SU-DHL-6 (cell line): ENCODE data around the gene LBX1.

Source experiments
- H2AFZ ChIP-seq: fragments of 200-600 bp; sonication (generic); 2 replicates; pipeline ENCODE4 v1.6.1; 2014; ENCODE audit warnings: low read depth, mild to moderate bottlenecking, moderate library complexity, mixed read lengths, antibody characterized with exemption, low read length; ENCODE audit not compliant: severe bottlenecking
- H3F3A ChIP-seq: fragments of 200-600 bp; shearing (Covaris generic); 2 replicates; pipeline ENCODE4 v1.6.0; 2016; ENCODE audit warnings: antibody characterized with exemption, mild to moderate bottlenecking; ENCODE audit not compliant: insufficient read depth
- H3K27ac ChIP-seq: fragments of 200-600 bp; sonication (generic); 2 replicates; pipeline ENCODE4 v1.5.1; 2016; ENCODE audit warnings: low read depth, mild to moderate bottlenecking, low read length, moderate library complexity, mixed read lengths
- H3K27me3 ChIP-seq: fragments of 200-600 bp; sonication (generic), shearing (Covaris generic); 2 replicates; pipeline ENCODE4 v1.6.0; 2014; ENCODE audit warnings: mild to moderate bottlenecking, low read length
- H3K36me3 ChIP-seq: fragments of 200-600 bp; sonication (generic); 2 replicates; pipeline ENCODE4 v1.6.1; 2014; ENCODE audit warnings: mild to moderate bottlenecking, low read length, mixed read lengths
- H3K4me2 ChIP-seq: fragments of 300-600, 200-600 bp; shearing (Covaris generic), sonication (generic); 2 replicates; pipeline ENCODE4 v1.6.0; 2014; ENCODE audit warnings: low read length, low read depth, mild to moderate bottlenecking; ENCODE audit not compliant: poor library complexity, severe bottlenecking
- H3K4me3 ChIP-seq: fragments of 200-600 bp; sonication (generic); 2 replicates; pipeline ENCODE4 v1.5.1; 2014; ENCODE audit warnings: antibody characterized with exemption, low read length, mild to moderate bottlenecking, mixed read lengths; ENCODE audit not compliant: insufficient read depth, poor library complexity, severe bottlenecking
- H3K79me2 ChIP-seq: fragments of 200-600 bp; sonication (generic); 2 replicates; pipeline ENCODE4 v1.6.1; 2014; ENCODE audit warnings: mild to moderate bottlenecking, low read length, moderate library complexity; ENCODE audit not compliant: insufficient read depth
- H3K9ac ChIP-seq: fragments of 200-600 bp; sonication (generic); 2 replicates; pipeline ENCODE4 v1.7.0; 2014; ENCODE audit warnings: mild to moderate bottlenecking, low read length
- H3K9me2 ChIP-seq: fragments of 200-600 bp; sonication (generic); replicated peaks from 2 replicates; pipeline ENCODE4 v1.6.1; 2014; ENCODE audit warnings: low read length; ENCODE audit not compliant: insufficient read depth
- H3K9me3 ChIP-seq: fragments of 200-600 bp; sonication (generic); 2 replicates; pipeline ENCODE4 v1.6.1; 2014; ENCODE audit warnings: low read length, mixed read lengths; ENCODE audit not compliant: insufficient read depth
- H4K20me1 ChIP-seq: fragments of 200-600 bp; sonication (generic); 2 replicates; pipeline ENCODE4 v1.6.1; 2014; ENCODE audit warnings: low read depth, mild to moderate bottlenecking, antibody characterized with exemption, low read length, moderate library complexity, mixed read lengths
- CTCF ChIP-seq: fragments of 200-600 bp; sonication (generic); IDR thresholded peaks from one replicate; pipeline ENCODE4 v1.5.1; 2017; ENCODE audit warnings: antibody characterized with exemption, mild to moderate bottlenecking, low read length, moderate library complexity; ENCODE audit not compliant: insufficient read depth, poor library complexity, severe bottlenecking
- EZH2phosphoT487 ChIP-seq: fragments of 200-600 bp; sonication (generic), shearing (Covaris generic); conservative IDR thresholded peaks from 2 replicates; pipeline ENCODE4 v1.6.1; 2018; ENCODE audit warnings: mild to moderate bottlenecking, antibody characterized with exemption, low read length, moderate library complexity, mixed read lengths

The LBX1 gene

GRCh38 chr10:101262147-101262546, 32.9 kb upstream of the LBX1 start:
- Histone ChIP-seq H3K79me2 (no peaks in the 10 kb centered on the region), H3K9me2 (no peaks in the 10 kb centered on the region), H3K4me2 (no peak overlapping the region)

GRCh38 chr10:101261702-101262101, 32.4 kb upstream of the LBX1 start:
- no peak overlapping the region for H2AFZ ChIP-seq
- no peak for TF ChIP-seq EZH2phosphoT487
- TF ChIP-seq CTCF = no peak
- no peak overlapping the region for H3K27ac ChIP-seq
- no peak overlapping the region for H3K9ac ChIP-seq
- no peak overlapping the region for H3K4me3 ChIP-seq
- no peak overlapping the region for H3K4me2 ChIP-seq
- no peaks in the 10 kb centered on the region for H3K79me2 ChIP-seq
- H4K20me1 ChIP-seq = no peaks in the 10 kb centered on the region
- no peaks in the 10 kb centered on the region; the same call in 1 of the 2 replicates for H3K9me3 ChIP-seq
- H3F3A ChIP-seq = no peaks in the 10 kb centered on the region
- H3K9me2 ChIP-seq = no peaks in the 10 kb centered on the region
- H3K27me3 ChIP-seq = no peaks in the 10 kb centered on the region
- no peaks in the 10 kb centered on the region for H3K36me3 ChIP-seq

More at GRCh38 chr10:101262147-101262546, 32.9 kb upstream of the LBX1 start:
- H3K27me3 ChIP-seq = no peaks in the 10 kb centered on the region
- no peak for TF ChIP-seq CTCF
- no peak for TF ChIP-seq EZH2phosphoT487
- H3K36me3 ChIP-seq = no peaks in the 10 kb centered on the region
- no peak overlapping the region for H3K9ac ChIP-seq
- H3K27ac ChIP-seq = no peak overlapping the region
- no peaks in the 10 kb centered on the region for H4K20me1 ChIP-seq
- no peaks in the 10 kb centered on the region; the same call in 1 of the 2 replicates for H3K9me3 ChIP-seq
- H3F3A ChIP-seq = no peaks in the 10 kb centered on the region
- no peak overlapping the region for H2AFZ ChIP-seq
- no peak overlapping the region for H3K4me3 ChIP-seq

- H3K79me2 ChIP-seq = no peaks in the 10 kb centered on the region
- no peaks in the 10 kb centered on the region for H3K9me2 ChIP-seq
- no peak overlapping the region for H3K9ac ChIP-seq
- no peaks in the 10 kb centered on the region for H3K36me3 ChIP-seq
- no peaks in the 10 kb centered on the region for H4K20me1 ChIP-seq
- no peak overlapping the region for H3K4me2 ChIP-seq
- H3K27me3 ChIP-seq = no peaks in the 10 kb centered on the region
- no peaks in the 10 kb centered on the region for H3F3A ChIP-seq
- no peak overlapping the region for H2AFZ ChIP-seq
- no peak for TF ChIP-seq EZH2phosphoT487
- TF ChIP-seq CTCF = no peak
- no peak overlapping the region for H3K27ac ChIP-seq
- no peak overlapping the region for H3K4me3 ChIP-seq
- no peaks in the 10 kb centered on the region; the same call in 1 of the 2 replicates for H3K9me3 ChIP-seq
These were observed 31.7 kb upstream of the LBX1 start for GRCh38 chr10:101260764-101261481.
